GM12891 (cell line): ENCODE data around the gene ZNF846.
"Not testable (repeated sequence)": the region's sequence is repeated elsewhere in the genome, so short reads cannot be mapped to it uniquely, and the experiment has no call there.

Experiments
- DNase-seq: peaks from one replicate; pipeline ENCODE4 v3.0.0; 2011; ENCODE audit warnings: low spot score; ENCODE audit not compliant: insufficient read length
- FAIRE-seq: peaks from 2 replicates; lab custom pipeline; 2011; peaks lifted over from hg19 to GRCh38; lab: Jason Lieb, UNC
- PAX5 ChIP-seq: IDR thresholded peaks from 2 replicates; pipeline ENCODE4 v1.6.1; 2011; ENCODE audit warnings: low read length, moderate library complexity, mild to moderate bottlenecking; ENCODE audit not compliant: insufficient read depth, severe bottlenecking
- POLR2A ChIP-seq: IDR thresholded peaks from 2 replicates; pipeline ENCODE4 v1.6.1; 2011; ENCODE audit warnings: low read depth, low read length, control low read depth
- POLR2AphosphoS5 ChIP-seq: IDR thresholded peaks from 2 replicates; pipeline ENCODE4 v1.6.1; 2011; ENCODE audit warnings: low read depth, low read length, control low read depth
- POU2F2 ChIP-seq: IDR thresholded peaks from 2 replicates; pipeline ENCODE4 v1.6.1; 2011; ENCODE audit warnings: low read depth, mild to moderate bottlenecking, control low read depth, low read length, moderate library complexity
- SPI1 ChIP-seq: IDR thresholded peaks from 2 replicates; pipeline ENCODE4 v1.6.1; 2011; ENCODE audit warnings: low read depth, low read length, control low read depth
- TAF1 ChIP-seq: IDR thresholded peaks from 2 replicates; pipeline ENCODE4 v1.6.1; 2011; ENCODE audit warnings: low read depth, low read length, control low read depth

The ZNF846 gene

DNA sequence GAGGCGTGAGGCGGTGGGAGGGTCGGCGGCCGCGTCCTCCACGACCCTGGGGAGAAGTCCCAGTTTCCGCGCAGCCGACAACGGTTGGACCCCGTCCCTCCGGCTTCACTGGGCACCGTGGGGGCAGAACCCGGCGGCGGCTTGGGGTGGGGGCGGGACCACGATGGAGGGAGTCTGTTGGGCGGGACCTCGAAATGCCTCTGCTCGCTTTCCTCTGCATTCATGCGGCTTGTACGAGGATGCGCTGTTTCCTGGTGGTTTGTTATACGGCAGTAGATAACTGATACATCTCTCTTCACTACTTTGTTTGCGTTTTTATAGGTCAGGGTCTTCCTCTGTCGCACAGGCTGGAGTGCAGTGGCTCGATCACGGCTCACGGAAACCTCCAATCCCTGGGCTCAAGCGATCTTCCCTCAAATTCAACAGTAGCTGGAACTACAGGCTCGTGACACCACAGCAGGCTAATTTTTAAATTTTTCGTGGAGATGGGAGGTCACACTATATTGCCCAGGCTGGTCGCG is 24.6 kb upstream of the ZNF846 start:
- TF ChIP-seq POU2F2 (no peak), POLR2A (no peak), POLR2AphosphoS5 (no peak), TAF1 (no peak), SPI1 (no peak), PAX5 (no peak)
- no peak for DNase-seq
- no peak for FAIRE-seq

DNA sequence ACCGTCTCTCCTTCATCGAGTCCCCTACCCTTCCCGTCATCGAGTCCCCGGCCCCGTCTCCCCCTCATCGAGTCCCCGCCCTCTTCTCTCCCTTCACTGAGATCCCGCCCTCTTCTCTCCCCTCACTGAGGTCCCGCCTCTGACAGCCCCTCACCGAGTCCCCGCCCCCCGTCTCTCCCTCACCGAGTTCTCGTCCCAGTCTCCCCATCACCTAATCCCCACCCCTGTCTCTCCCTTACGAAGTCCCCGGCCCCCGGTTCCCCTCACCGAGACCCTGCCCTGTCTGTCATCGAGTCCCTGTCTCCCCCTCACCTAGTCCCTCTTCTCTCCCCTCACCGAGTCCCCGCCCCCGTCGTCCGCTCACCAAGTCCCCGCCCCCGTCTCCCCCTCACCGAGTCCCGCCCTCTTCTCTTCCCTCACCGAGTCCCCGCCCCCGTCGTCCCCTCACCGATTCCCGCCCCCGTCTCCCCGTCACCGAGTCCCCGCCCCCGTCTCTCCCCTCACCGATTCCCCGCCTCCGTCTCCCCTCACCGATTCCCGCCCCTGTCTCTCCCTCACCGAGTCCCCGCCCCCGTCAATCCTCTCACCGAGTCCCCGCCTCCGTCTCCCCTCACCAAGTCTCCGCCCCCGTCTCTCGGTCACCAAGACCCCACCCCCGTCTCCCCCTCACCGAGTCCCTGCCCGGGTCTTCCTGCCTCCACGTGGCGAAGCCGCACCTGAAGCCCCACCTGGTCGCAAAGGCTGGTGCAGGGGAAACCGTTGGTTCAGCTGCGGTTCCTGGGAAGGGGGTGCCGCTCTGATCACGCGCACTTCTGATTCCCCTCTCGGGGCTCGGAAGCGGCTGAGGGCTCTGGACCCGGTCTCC is 23.9 kb upstream of the ZNF846 start:
- TF ChIP-seq TAF1 (no peak), PAX5 (no peak)
- FAIRE-seq (peak; percentile 88), DNase-seq (peak; percentile 67)

DNA sequence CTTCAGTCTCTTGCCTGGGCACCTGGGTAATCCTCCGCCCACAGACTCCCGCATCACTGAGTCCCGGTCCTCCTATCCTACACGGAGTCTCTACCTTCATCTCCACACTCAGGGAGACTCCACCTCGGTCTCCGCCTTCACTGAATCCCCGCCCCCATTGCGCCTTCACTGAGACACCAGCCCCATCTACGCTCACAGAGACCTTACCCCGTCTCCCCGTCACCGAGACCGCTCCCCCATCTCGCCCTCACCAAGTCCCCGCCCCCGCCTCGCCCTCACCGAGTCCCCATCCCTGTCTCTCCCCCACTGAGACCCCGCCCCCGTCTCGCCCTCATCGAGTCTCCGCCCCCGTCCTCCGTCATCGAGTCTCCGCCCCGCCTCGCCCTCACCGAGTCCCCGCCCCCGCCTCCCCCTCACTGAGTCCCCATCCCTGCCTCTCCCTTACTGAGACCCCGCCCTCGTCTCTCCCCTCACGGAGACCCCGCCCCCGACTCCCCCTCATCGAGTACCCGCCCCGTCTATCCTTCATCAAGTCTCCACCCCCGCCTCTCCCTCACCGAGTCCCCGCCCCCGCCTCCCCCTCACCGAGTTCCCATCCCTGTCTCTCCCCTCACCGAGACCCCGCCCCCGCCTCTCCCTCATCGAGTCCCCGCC is 23.1 kb upstream of the ZNF846 start:
- FAIRE-seq, result peak; percentile 86
- DNase-seq, result peak; percentile 64
- TF ChIP-seq POLR2AphosphoS5 (no peak), PAX5 (no peak), SPI1 (no peak), TAF1 (no peak), POU2F2 (no peak), POLR2A (no peak)

DNA sequence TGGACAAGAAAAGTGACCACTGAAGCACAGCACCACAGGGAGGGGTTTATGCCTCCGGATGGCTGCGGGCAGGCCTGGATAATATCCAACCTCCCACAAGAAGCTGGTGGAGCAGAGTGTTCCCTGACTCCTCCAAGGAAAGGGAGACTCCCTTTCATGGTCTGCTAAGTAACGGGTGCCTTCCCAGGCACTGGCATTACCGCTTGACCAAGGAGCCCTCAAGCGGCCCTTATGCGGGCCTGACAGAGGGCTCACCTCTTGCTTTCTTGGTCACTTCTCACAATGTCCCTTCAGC is 22.5 kb upstream of the ZNF846 start:
- not testable (repeated sequence) for FAIRE-seq, DNase-seq

DNA sequence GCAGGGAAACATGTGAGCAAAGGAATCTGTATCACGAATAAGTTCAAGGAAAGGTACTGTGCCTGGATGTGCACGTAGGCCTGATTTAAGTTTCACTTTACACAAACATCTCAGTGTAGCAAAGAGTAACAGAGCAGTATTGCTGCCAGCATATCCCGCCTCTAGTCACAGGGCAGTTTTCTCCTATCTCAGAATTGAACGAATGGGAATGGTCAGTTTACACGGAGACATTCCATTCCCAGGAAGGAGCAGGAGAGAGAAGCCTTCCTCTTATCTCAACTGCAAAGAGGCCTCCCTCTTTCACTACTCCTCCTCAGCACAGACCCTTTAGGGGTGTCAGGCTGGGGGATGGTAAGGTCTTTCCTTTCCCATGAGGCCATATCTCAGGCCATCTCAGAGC is 21.0 kb upstream of the ZNF846 start:
- not testable (repeated sequence) for DNase-seq, FAIRE-seq

DNA sequence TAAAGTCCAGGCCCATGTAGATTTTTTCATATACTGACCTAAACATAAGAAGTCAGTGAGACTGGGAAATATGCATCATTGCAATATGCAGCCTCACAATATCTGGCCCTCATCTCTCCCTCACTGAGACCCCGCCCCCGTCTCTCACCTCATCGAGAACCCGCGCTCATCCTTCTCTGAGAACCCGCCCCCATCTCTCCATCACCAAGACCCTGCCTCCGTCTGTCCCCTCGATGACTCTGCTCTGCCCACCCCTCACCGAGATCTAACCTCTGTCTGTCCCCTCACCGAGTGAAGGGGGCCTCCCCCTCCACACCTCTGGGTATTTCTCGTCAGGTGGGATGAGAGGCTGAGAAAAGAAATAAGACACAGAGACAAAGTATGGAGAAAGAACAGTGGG is 20.5 kb upstream of the ZNF846 start:
- FAIRE-seq, result no peak
- no peak for DNase-seq
- TF ChIP-seq SPI1 (no peak), PAX5 (no peak), POU2F2 (no peak), TAF1 (no peak), POLR2A (no peak), POLR2AphosphoS5 (no peak)

DNA sequence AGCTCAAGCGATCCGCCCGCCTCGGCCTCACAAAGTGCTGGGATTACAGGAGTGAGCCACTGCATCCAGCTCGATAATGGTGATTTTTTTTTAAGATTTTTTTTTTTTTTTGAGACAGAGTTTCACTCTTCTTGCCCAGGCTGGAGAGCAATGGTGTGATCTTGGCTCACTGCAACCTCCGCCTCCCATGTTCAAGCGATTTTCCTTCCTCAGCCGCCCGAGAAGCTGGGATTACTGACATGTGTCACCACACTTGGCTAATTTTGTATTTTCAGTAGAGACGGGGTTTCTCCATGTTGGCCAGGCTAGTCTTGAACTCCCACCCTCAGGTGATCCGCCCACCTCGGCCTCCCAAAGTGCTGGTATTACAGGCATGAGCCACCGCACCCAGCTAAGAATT is 20.1 kb upstream of the ZNF846 start:
- DNase-seq, FAIRE-seq: not testable (repeated sequence)

DNA sequence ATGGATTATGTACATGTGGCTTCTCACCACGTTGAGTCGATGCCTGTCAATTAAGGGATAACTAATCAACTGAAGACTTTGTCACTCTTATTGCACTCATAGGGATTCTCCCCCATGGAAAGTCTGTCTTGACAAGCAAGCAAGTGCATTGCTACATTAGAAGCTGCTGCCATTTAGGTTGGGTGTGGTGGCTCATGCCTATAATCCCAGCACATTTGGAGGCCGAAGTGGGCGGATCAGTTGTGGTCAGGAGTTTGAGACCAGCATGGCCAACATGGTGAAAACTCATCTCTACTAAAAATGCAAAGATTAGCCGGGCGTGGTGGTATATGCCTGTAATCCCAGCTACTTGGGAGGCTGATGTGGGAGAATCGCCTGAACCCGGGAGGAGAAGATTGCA is 18.3 kb upstream of the ZNF846 start:
- FAIRE-seq (no peak), DNase-seq (no peak)
- TF ChIP-seq SPI1 (no peak), TAF1 (no peak), POU2F2 (no peak), POLR2AphosphoS5 (no peak), POLR2A (no peak), PAX5 (no peak)

DNA sequence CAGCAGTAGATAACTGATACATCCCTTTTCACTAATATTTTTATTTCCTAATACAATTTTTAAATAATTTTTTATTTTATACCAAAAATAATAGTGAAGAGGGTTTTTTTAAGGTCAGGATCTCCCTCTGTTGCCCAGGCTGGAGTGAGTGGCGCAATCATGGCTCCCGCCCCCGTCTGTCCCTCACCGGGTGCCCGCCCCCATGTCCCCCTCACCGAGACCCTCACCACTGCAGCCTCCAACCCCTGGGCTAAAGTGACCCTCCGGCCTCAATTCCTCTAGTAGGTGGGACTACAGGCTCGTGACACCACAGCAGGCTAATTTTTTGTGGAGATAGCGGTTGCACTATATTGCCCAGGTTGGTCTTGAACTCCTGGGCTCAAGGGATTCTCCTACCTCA is 17.8 kb upstream of the ZNF846 start:
- FAIRE-seq, result no peak
- TF ChIP-seq TAF1 (no peak), POLR2AphosphoS5 (no peak), SPI1 (no peak), POLR2A (no peak), PAX5 (no peak), POU2F2 (no peak)

DNA sequence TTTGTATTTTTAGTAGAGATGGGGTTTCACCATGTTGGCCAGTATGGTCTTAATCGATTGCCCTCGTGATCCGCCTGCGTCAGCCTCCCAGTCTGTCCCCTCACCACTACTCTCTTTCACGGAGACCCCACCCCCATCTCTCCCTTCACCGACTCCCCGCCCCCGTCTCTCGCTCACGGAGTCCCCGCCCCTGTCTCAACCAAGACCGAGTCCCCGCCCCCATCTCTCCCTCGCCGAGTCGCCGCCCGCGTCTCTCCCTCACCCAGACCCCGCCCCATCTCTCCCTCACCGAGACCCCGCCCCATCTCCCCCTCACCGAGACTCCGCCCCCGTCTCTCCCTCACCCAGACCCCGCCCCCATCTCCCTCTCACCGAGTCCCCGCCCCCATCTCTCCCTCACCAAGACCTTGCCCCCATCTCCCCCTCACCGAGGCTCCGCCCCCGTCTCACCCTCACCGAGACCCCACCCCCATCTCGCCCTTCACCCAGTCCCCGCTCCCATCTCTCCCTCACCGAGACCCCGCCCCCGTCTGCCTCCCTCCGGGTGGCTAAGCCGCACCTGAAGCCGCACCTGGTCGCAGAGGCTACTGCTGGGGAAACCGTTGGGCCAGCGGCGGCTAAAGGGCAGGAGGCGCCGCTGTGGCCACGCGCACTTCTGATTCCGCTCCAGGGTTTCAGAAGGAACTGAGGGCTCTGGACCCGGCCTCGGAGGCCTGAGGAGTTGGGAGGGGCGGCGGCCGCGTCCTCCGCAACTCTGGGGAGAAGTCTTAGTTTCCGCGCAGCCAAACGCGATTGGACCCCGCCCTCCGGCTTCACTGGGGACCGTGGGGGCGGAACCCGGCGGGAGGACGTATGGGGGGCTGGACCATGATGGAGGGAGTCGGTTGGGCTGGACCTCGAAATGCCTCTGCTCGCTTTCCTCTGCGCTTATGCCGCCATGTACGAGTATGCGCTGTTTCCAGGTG is 17.1 kb upstream of the ZNF846 start:
- TF ChIP-seq POLR2A, result no peak
- no peak for TF ChIP-seq PAX5
- no peak for TF ChIP-seq POU2F2
- no peak for TF ChIP-seq TAF1
- no peak for TF ChIP-seq SPI1
- TF ChIP-seq POLR2AphosphoS5, result peak; percentile 55; the same call in 1 of the 2 replicates
- FAIRE-seq (peak; percentile 95), DNase-seq (peak; percentile 85)

More for the DNA sequence above, 17.8 kb upstream of the ZNF846 start:
- DNase-seq, result no peak

DNA sequence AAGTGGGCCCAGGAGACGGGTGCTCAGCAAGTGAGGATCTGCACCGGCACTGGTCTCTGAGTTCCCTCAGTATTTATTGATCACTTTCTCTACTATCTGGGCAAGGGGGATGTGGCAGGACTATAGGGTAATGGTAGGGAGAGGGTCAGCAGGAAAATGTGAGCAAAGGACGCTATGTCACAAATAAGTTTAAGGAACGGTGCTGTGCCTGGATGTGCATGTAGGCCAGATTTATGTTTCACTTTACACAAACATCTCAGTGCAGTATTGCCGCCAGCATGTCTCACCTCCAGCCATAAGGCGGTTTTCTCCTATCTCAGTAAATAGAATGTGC is 15.6 kb upstream of the ZNF846 start:
- not testable (repeated sequence) for FAIRE-seq, DNase-seq
